Esophagus muscularis mucosa (tissue), 4 donors: ENCODE results near the gene DIP2A.

ENCODE experiments used
- CTCF ChIP-seq, 3 experiments: fragments of 200-600 bp in 2 of 3; fragments of 450-650 bp in 1 of 3; sonication (generic) in 2 of 3; IDR thresholded peaks; one replicate each; pipeline ENCODE4 v1.5.1; 2017 to 2019; ENCODE audit warnings: antibody characterized with exemption in 3 of 3, mild to moderate bottlenecking in 2 of 3, moderate library complexity in 1 of 3
- EP300 ChIP-seq: sonication (generic); formaldehyde crosslinking; IDR thresholded peaks from one replicate; pipeline ENCODE4 v1.6.1; 2017; ENCODE audit warnings: antibody characterized with exemption
- POLR2A ChIP-seq: fragments of 450-650 bp; IDR thresholded peaks from one replicate; pipeline ENCODE4 v1.6.1; 2017; ENCODE audit warnings: antibody characterized with exemption, moderate library complexity, mild to moderate bottlenecking, low read depth
- POLR2AphosphoS5 ChIP-seq, 2 donors: sonication (generic); formaldehyde crosslinking; IDR thresholded peaks; one replicate each; pipeline ENCODE4 v1.6.1; 2017; ENCODE audit warnings: antibody characterized with exemption in 2 of 2

GRCh38 chr21:46607636-46608035 lies 148.9 kb downstream of the DIP2A start:
- no peak for TF ChIP-seq CTCF (IDR thresholded peaks at IDR 0.05)
- TF ChIP-seq POLR2A: no peak
- TF ChIP-seq EP300: no peak
- no peak for TF ChIP-seq POLR2AphosphoS5 (IDR thresholded peaks at IDR 0.05)
